Fibroblast of lung (primary cell): ENCODE data around the gene ADARB1. TPM values are rescaled to one million over a fixed set of nuclear protein-coding genes. Genes with fewer than 3 reads are reported as not detected.
A peak's percentile ranks its signal among the peaks of the same experiment; 100 is the strongest.

ENCODE experiments used
- DNase-seq, 2 donors: peaks; one replicate each; pipeline versions ENCODE4 v3.0.0 to v3.0.0-alpha.2; 2010; ENCODE audit warnings: low read depth in 2 of 2
- H2AFZ ChIP-seq: 2 replicates; pipeline ENCODE4 v1.5.1; 2012; ENCODE audit warnings: low read length, control low read depth, inconsistent platforms
- H3K27ac ChIP-seq: 2 replicates; pipeline ENCODE4 v1.5.1; 2011; ENCODE audit warnings: low read length, control low read depth; ENCODE audit not compliant: insufficient read depth
- H3K27me3 ChIP-seq: 2 replicates; pipeline ENCODE4 v1.5.1; 2011; ENCODE audit warnings: mild to moderate bottlenecking, low read length; ENCODE audit not compliant: control insufficient read depth, insufficient read depth
- H3K36me3 ChIP-seq: 2 replicates; pipeline ENCODE4 v1.5.1; 2011; ENCODE audit warnings: low read length; ENCODE audit not compliant: control insufficient read depth, insufficient read depth
- H3K4me1 ChIP-seq: 2 replicates; pipeline ENCODE4 v1.5.1; 2011; ENCODE audit warnings: low read length; ENCODE audit not compliant: control insufficient read depth, insufficient read depth; ENCODE audit errors: extremely low read depth
- H3K4me2 ChIP-seq: 2 replicates; pipeline ENCODE4 v1.5.1; 2011; ENCODE audit warnings: low read length, control low read depth; ENCODE audit not compliant: insufficient read depth; ENCODE audit errors: extremely low read depth
- H3K4me3 ChIP-seq, 4 experiments: fragments of 200-600 bp in 1 of 4; sonication (generic) in 1 of 4; replicated peaks in 1 of 4; 2 replicates each; pipeline ENCODE4 v1.5.1; 2011 to 2016; ENCODE audit warnings: low read length in 4 of 4, low read depth in 3 of 4, mild to moderate bottlenecking in 3 of 4, control low read depth in 2 of 4, inconsistent platforms in 1 of 4, mixed read lengths in 1 of 4; ENCODE audit not compliant: insufficient read depth in 1 of 4; ENCODE audit errors: control extremely low read depth in 1 of 4
- H3K79me2 ChIP-seq: 2 replicates; pipeline ENCODE4 v1.5.1; 2012; ENCODE audit warnings: mild to moderate bottlenecking, low read length, inconsistent platforms; ENCODE audit not compliant: control insufficient read depth, insufficient read depth
- H3K9ac ChIP-seq: 2 replicates; pipeline ENCODE4 v1.5.1; 2011; ENCODE audit warnings: mild to moderate bottlenecking, low read length, control low read depth; ENCODE audit not compliant: insufficient read depth
- H3K9me3 ChIP-seq: 2 replicates; pipeline ENCODE4 v1.5.1; 2012; ENCODE audit warnings: low read depth, low read length; ENCODE audit not compliant: control insufficient read depth, insufficient read depth
- H4K20me1 ChIP-seq: 2 replicates; pipeline ENCODE4 v1.5.1; 2011; ENCODE audit warnings: low read length; ENCODE audit not compliant: control insufficient read depth, insufficient read depth; ENCODE audit errors: extremely low read depth
- EZH2 ChIP-seq: IDR thresholded peaks from 2 replicates; pipeline ENCODE4 v1.5.1; 2012; ENCODE audit warnings: low read length, control low read depth, mild to moderate bottlenecking; ENCODE audit errors: missing control alignments
- polyA plus RNA-seq, 2 donors: library from polyadenylated mRNA; depleted of rRNA in 1 of 2; stranded (reverse) in 1 of 2; unstranded in 1 of 2; fragments of >200 nt; gene quantifications; 2 replicates each; pipeline ENCODE4 v1.2.1, GENCODE V29; 2011 to 2012; ENCODE audit warnings: missing spikeins in 1 of 2
- total RNA-seq: library from RNA; depleted of rRNA; stranded (reverse); fragments of >200 nt; gene quantifications from 2 replicates; pipeline ENCODE4 v1.2.1, GENCODE V29; 2014
- TF ChIP-seq, protein P1 (sequence below), 2 donors: IDR thresholded peaks in 1 of 2; conservative IDR thresholded peaks in 1 of 2; 1 replicate in 1 of 2; 2 replicates in 1 of 2; pipeline ENCODE4 v1.5.1; 2011 to 2012; ENCODE audit warnings: low read length in 2 of 2, control low read depth in 1 of 2, inconsistent platforms in 1 of 2, low read depth in 1 of 2, mild to moderate bottlenecking in 1 of 2

ADARB1 gene
- total and polyA plus RNA-seq, 2 donors (not counting 1 experiment from before 2014, with no cell fraction given) = 20.2 to 25.3 TPM

DNA sequence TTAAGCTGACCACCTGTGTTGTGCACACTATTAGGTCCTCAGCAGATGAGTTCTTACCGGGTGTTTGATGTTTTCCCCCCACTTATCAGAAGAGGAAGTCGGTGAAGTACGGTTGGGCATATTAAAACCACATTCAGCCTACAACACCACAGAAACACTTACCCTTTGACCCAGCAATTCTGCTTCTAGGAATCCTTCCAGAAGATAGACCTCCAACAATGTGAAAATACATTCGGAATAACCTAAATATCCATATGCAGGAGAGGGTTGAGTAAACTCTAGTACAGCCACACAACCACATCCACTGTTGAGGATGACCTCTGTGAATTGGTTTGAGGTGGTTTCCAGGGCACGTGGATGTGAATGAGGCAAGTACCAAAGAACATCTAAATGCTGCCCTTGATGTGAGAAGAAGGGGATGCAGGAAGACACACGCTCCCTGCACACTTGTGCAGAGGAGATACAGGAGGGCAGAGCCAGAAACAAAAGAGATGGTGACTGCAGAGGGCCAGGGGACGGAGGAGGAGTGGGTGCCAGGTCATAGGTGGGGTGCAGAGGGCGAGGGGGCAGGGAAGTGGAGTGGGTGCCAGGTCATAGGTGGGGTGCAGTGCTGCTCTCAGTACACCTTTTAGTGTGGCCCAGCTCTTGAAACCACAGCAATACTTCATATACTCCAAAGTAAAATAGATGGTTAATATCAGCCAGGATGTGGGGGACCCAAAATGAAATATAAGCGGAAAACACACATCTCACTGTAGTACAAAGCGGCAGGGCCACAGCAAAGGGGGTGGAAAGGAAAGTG lies 12.8 kb downstream of the ADARB1 start:
- H3K4me3 ChIP-seq = no peak overlapping the region
- no peaks in the 10 kb centered on the region for H3K27me3 ChIP-seq
- TF ChIP-seq, protein P1, sequence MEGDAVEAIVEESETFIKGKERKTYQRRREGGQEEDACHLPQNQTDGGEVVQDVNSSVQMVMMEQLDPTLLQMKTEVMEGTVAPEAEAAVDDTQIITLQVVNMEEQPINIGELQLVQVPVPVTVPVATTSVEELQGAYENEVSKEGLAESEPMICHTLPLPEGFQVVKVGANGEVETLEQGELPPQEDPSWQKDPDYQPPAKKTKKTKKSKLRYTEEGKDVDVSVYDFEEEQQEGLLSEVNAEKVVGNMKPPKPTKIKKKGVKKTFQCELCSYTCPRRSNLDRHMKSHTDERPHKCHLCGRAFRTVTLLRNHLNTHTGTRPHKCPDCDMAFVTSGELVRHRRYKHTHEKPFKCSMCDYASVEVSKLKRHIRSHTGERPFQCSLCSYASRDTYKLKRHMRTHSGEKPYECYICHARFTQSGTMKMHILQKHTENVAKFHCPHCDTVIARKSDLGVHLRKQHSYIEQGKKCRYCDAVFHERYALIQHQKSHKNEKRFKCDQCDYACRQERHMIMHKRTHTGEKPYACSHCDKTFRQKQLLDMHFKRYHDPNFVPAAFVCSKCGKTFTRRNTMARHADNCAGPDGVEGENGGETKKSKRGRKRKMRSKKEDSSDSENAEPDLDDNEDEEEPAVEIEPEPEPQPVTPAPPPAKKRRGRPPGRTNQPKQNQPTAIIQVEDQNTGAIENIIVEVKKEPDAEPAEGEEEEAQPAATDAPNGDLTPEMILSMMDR (conservative IDR thresholded peaks at IDR 0.05 in 1 of 2, IDR thresholded peaks at IDR 0.05 in 1 of 2; ENCODE audit: low read depth in 1 of 2, low read length in 2 of 2) = no peak
- H3K9ac ChIP-seq = no peak overlapping the region
- no peak overlapping the region for H3K27ac ChIP-seq
- peak in 1 of 2 donors; percentile 50 for DNase-seq
- H3K4me1 ChIP-seq = no peaks in the 10 kb centered on the region
- H3K36me3 ChIP-seq = no peaks in the 10 kb centered on the region
- H4K20me1 ChIP-seq = no peaks in the 10 kb centered on the region
- no peaks in the 10 kb centered on the region for H3K79me2 ChIP-seq
- no peaks in the 10 kb centered on the region for H3K9me3 ChIP-seq
- H2AFZ ChIP-seq = no peak overlapping the region
- H3K4me2 ChIP-seq = no peak overlapping the region

DNA sequence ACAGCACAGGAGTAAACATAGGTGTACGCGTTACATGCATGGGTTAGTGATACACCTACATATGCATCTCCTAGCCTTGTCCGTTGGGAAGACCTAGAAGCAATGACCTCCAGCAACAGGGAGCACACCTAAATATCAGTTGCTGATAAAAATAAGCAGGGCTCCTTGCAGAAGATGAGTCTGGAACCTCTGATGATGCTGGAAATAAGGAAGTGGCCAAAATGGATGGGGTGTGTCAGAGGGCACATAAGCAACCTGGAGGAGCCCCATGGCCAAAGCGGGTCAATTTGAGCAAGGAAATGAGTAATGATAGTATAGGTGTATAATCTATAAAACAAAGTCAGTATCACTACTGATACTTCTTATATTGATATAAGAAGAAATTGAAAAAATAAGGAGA lies 13.7 kb downstream of the ADARB1 start:
- DNase-seq = no peak
- no peak for TF ChIP-seq EZH2
- TF ChIP-seq, protein P1 (conservative IDR thresholded peaks at IDR 0.05 in 1 of 2, IDR thresholded peaks at IDR 0.05 in 1 of 2; ENCODE audit: low read depth in 1 of 2, low read length in 2 of 2) = no peak
- no peak overlapping the region for H3K27ac ChIP-seq
- H3K9ac ChIP-seq = no peak overlapping the region
- no peaks in the 10 kb centered on the region for H3K36me3 ChIP-seq
- no peaks in the 10 kb centered on the region for H3K79me2 ChIP-seq
- no peak overlapping the region for H2AFZ ChIP-seq
- H3K4me1 ChIP-seq = no peaks in the 10 kb centered on the region
- H3K9me3 ChIP-seq = no peaks in the 10 kb centered on the region
- no peak overlapping the region for H3K4me2 ChIP-seq
- H3K27me3 ChIP-seq = no peaks in the 10 kb centered on the region
- no peaks in the 10 kb centered on the region for H4K20me1 ChIP-seq
- no peak overlapping the region for H3K4me3 ChIP-seq

DNA sequence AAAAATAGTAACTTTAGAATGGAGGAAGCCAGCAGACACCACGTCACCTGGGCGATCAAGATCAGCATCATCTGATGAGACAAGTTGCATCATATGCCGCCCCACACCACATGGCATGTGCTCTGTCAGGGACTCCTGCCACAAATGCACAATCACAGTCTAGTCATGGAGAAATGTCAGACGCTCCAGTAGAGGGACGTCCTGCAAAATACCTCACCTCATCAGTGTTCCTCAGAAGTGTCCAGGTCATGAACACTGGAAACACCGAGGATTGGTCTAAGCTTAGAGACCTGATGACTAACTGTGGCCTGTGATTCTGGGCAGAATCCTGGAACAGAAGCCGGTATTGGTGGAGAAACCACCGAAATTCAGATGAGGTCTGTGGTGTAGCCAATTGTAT lies 14.3 kb downstream of the ADARB1 start:
- no peak for DNase-seq
- Histone ChIP-seq H3K4me3 (no peak overlapping the region), H2AFZ (no peak overlapping the region), H3K4me2 (no peak overlapping the region), H3K9me3 (no peaks in the 10 kb centered on the region), H3K9ac (no peak overlapping the region), H3K27ac (no peak overlapping the region), H3K36me3 (no peaks in the 10 kb centered on the region), H3K4me1 (no peaks in the 10 kb centered on the region), H4K20me1 (no peaks in the 10 kb centered on the region), H3K27me3 (no peaks in the 10 kb centered on the region), H3K79me2 (peaks cover 2% of the 10 kb centered on the region)
- TF ChIP-seq EZH2 = no peak
- TF ChIP-seq, protein P1 (conservative IDR thresholded peaks at IDR 0.05 in 1 of 2, IDR thresholded peaks at IDR 0.05 in 1 of 2; ENCODE audit: low read depth in 1 of 2, low read length in 2 of 2) = no peak
